Osteoblast (primary cell): ENCODE results near the gene ENOX1. TPM values are rescaled to one million over a fixed set of nuclear protein-coding genes. Genes with fewer than 3 reads are reported as not detected.

Source experiments
- DNase-seq: peaks from one replicate; pipeline ENCODE4 v3.0.0; 2011; ENCODE audit warnings: low spot score, mixed read lengths; ENCODE audit not compliant: insufficient read length; ENCODE audit errors: missing footprints
- H2AFZ ChIP-seq: 2 replicates; pipeline ENCODE4 v1.6.0; 2011; ENCODE audit warnings: mild to moderate bottlenecking, low read length
- H3K27ac ChIP-seq: 2 replicates; pipeline ENCODE4 v1.5.1; 2011; ENCODE audit warnings: mild to moderate bottlenecking, low read depth, low read length, moderate library complexity
- H3K27me3 ChIP-seq: 2 replicates; pipeline ENCODE4 v1.6.0; 2012; ENCODE audit warnings: mild to moderate bottlenecking, control low read depth, inconsistent platforms, low read length, moderate library complexity; ENCODE audit not compliant: insufficient read depth
- H3K36me3 ChIP-seq: 2 replicates; pipeline ENCODE4 v1.5.1; 2011; ENCODE audit warnings: mild to moderate bottlenecking, low read length, control low read depth, moderate library complexity; ENCODE audit not compliant: insufficient read depth
- H3K4me1 ChIP-seq: 2 replicates; pipeline ENCODE4 v1.5.1; 2011; ENCODE audit warnings: mild to moderate bottlenecking, low read length, control low read depth, moderate library complexity; ENCODE audit not compliant: insufficient read depth
- H3K4me2 ChIP-seq: 2 replicates; pipeline ENCODE4 v1.6.0; 2011; ENCODE audit warnings: mild to moderate bottlenecking, low read length; ENCODE audit not compliant: insufficient read depth
- H3K4me3 ChIP-seq: fragments of 200-600 bp; sonication (generic); 3 replicates; pipeline ENCODE4 v1.5.1; 2012; ENCODE audit warnings: mild to moderate bottlenecking, low read length, inconsistent platforms; ENCODE audit not compliant: insufficient read depth
- H3K79me2 ChIP-seq: 2 replicates; pipeline ENCODE4 v1.6.0; 2012; ENCODE audit warnings: mild to moderate bottlenecking, low read length, control low read depth, inconsistent platforms; ENCODE audit not compliant: insufficient read depth
- H3K9me3 ChIP-seq: 2 replicates; pipeline ENCODE4 v1.5.1; 2011; ENCODE audit warnings: low read depth, low read length, control low read depth
- H4K20me1 ChIP-seq: 2 replicates; pipeline ENCODE4 v1.6.0; 2012; ENCODE audit warnings: mild to moderate bottlenecking, low read length, control low read depth; ENCODE audit not compliant: insufficient read depth
- CTCF ChIP-seq: IDR thresholded peaks from 2 replicates; pipeline ENCODE4 v1.5.1; 2011; ENCODE audit warnings: mild to moderate bottlenecking, low read depth, low read length, moderate library complexity; ENCODE audit errors: extremely low read depth
- total RNA-seq: library from RNA; depleted of rRNA; stranded (reverse); fragments of >200 nt; gene quantifications from 2 replicates; pipeline ENCODE4 v1.2.3, GENCODE V29; 2012

ENOX1 gene
- total RNA-seq, 1 donor = 5.4 TPM

GRCh38 chr13:43243711-43244110, 543.1 kb downstream of the ENOX1 start:
- no peak overlapping the region for H3K4me2 ChIP-seq
- H2AFZ ChIP-seq = no peak overlapping the region
- no peaks in the 10 kb centered on the region for H3K79me2 ChIP-seq
- no peak for DNase-seq
- H3K9me3 ChIP-seq = no peaks in the 10 kb centered on the region
- no peaks in the 10 kb centered on the region for H3K27me3 ChIP-seq
- no peak for TF ChIP-seq CTCF
- H3K36me3 ChIP-seq = no peaks in the 10 kb centered on the region
- no peaks in the 10 kb centered on the region for H4K20me1 ChIP-seq
- H3K4me1 ChIP-seq = peaks cover 20% of the 10 kb centered on the region
- H3K27ac ChIP-seq = no peak overlapping the region
- H3K4me3 ChIP-seq = no peak overlapping the region

GRCh38 chr13:43242040-43242439, 544.7 kb downstream of the ENOX1 start:
- no peak for DNase-seq
- Histone ChIP-seq H3K27ac (no peak overlapping the region), H3K27me3 (no peaks in the 10 kb centered on the region), H3K79me2 (no peaks in the 10 kb centered on the region), H3K9me3 (no peaks in the 10 kb centered on the region), H2AFZ (no peak overlapping the region), H3K36me3 (no peaks in the 10 kb centered on the region), H3K4me3 (no peak overlapping the region), H3K4me1 (peaks cover 20% of the 10 kb centered on the region), H3K4me2 (no peak overlapping the region), H4K20me1 (no peaks in the 10 kb centered on the region)
- no peak for TF ChIP-seq CTCF

- Histone ChIP-seq H3K4me2 (no peak overlapping the region), H3K27ac (no peak overlapping the region), H3K4me3 (no peak overlapping the region), H3K4me1 (peaks cover 13% of the 10 kb centered on the region), H2AFZ (no peak overlapping the region), H3K79me2 (no peaks in the 10 kb centered on the region), H3K36me3 (no peaks in the 10 kb centered on the region), H4K20me1 (no peaks in the 10 kb centered on the region), H3K9me3 (no peaks in the 10 kb centered on the region), H3K27me3 (no peaks in the 10 kb centered on the region)
- DNase-seq = no peak
- TF ChIP-seq CTCF = no peak
These were observed 546.5 kb downstream of the ENOX1 start for GRCh38 chr13:43240278-43240677.

GRCh38 chr13:43239275-43239840, 547.4 kb downstream of the ENOX1 start:
- no peaks in the 10 kb centered on the region for H4K20me1 ChIP-seq
- no peaks in the 10 kb centered on the region for H3K9me3 ChIP-seq
- H3K27ac ChIP-seq = no peak overlapping the region
- no peaks in the 10 kb centered on the region for H3K79me2 ChIP-seq
- DNase-seq = no peak
- no peak overlapping the region for H3K4me2 ChIP-seq
- TF ChIP-seq CTCF = no peak
- H3K4me3 ChIP-seq = no peak overlapping the region
- no peaks in the 10 kb centered on the region for H3K27me3 ChIP-seq
- H3K36me3 ChIP-seq = no peaks in the 10 kb centered on the region
- H3K4me1 ChIP-seq = peaks cover 4% of the 10 kb centered on the region
- H2AFZ ChIP-seq = no peak overlapping the region
